BLaER1 (cell line): ENCODE measurements around the gene CA12.

Source experiments
- H3K27ac ChIP-seq: shearing (Covaris generic); formaldehyde crosslinking; 2 replicates; pipeline ENCODE4 v1.8.1; 2022
- H3K27me3 ChIP-seq: shearing (Covaris generic); formaldehyde crosslinking; 2 replicates; pipeline ENCODE4 v1.8.1; 2022
- H3K36me3 ChIP-seq: shearing (Covaris generic); formaldehyde crosslinking; 2 replicates; pipeline ENCODE4 v1.8.1; 2022
- H3K4me1 ChIP-seq: shearing (Covaris generic); formaldehyde crosslinking; 2 replicates; pipeline ENCODE4 v1.8.1; 2022
- H3K4me2 ChIP-seq: shearing (Covaris generic); formaldehyde crosslinking; 2 replicates; pipeline ENCODE4 v1.8.1; 2022
- H3K4me3 ChIP-seq: shearing (Covaris generic); formaldehyde crosslinking; 2 replicates; pipeline ENCODE4 v1.8.1; 2022
- H3K9ac ChIP-seq: shearing (Covaris generic); formaldehyde crosslinking; 2 replicates; pipeline ENCODE4 v1.8.1; 2022
- H3K9me3 ChIP-seq: shearing (Covaris generic); formaldehyde crosslinking; 2 replicates; pipeline ENCODE4 v1.8.1; 2022
- H4K20me1 ChIP-seq: shearing (Covaris generic); formaldehyde crosslinking; 2 replicates; pipeline ENCODE4 v1.8.1; 2022
- Cebpa-rat ChIP-seq: shearing (Covaris generic); IDR thresholded peaks from 2 replicates; pipeline ENCODE4 v1.8.1; 2022

CA12 gene

DNA sequence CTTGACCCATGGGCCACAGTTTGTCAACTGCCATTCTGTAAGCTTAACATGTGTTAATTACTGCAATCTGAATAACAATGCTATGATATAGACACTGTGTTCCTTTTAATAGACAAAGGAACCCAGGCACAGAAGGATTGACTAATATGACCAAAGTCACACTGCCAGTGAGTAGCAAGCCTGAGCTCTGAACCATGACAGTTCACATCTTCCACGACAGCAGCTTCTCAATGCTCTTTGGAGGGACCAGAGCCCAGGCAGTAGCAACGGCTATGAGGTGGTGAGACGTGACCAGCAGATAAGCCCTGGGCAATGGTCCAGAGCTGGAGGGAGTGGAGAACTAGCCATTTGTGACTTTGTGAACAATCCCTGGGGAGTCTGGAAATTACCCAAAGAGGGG, 19.4 kb downstream of the CA12 start:
- Histone ChIP-seq H3K4me3 (no peak overlapping the region), H3K27me3 (no peaks in the 10 kb centered on the region), H3K9ac (no peak overlapping the region), H3K4me1 (peaks cover 20% of the 10 kb centered on the region), H3K36me3 (no peaks in the 10 kb centered on the region), H3K27ac (no peak overlapping the region), H3K4me2 (peak overlapping the region; percentile 47), H4K20me1 (no peaks in the 10 kb centered on the region), H3K9me3 (no peaks in the 10 kb centered on the region)
- TF ChIP-seq Cebpa-rat: no peak

GRCh38 chr15:63360170-63360569, 21.5 kb downstream of the CA12 start:
- no peak for TF ChIP-seq Cebpa-rat
- Histone ChIP-seq H3K4me3 (no peak overlapping the region), H3K27me3 (no peaks in the 10 kb centered on the region)

GRCh38 chr15:63358241-63359029, 23.2 kb downstream of the CA12 start:
- Histone ChIP-seq H3K4me1 (peaks cover 29% of the 10 kb centered on the region), H3K4me2 (no peak overlapping the region), H3K36me3 (no peaks in the 10 kb centered on the region), H3K27ac (no peak overlapping the region), H3K4me3 (no peak overlapping the region), H3K9me3 (no peaks in the 10 kb centered on the region), H3K27me3 (no peaks in the 10 kb centered on the region), H4K20me1 (no peaks in the 10 kb centered on the region), H3K9ac (no peak overlapping the region)
- TF ChIP-seq Cebpa-rat: no peak

More at GRCh38 chr15:63360170-63360569, 21.5 kb downstream of the CA12 start:
- no peaks in the 10 kb centered on the region for H3K9me3 ChIP-seq
- H3K4me1 ChIP-seq: peaks cover 24% of the 10 kb centered on the region
- no peak overlapping the region for H3K9ac ChIP-seq
- no peak overlapping the region for H3K4me2 ChIP-seq
- H3K36me3 ChIP-seq: no peaks in the 10 kb centered on the region
- no peak overlapping the region for H3K27ac ChIP-seq
- H4K20me1 ChIP-seq: no peaks in the 10 kb centered on the region

DNA sequence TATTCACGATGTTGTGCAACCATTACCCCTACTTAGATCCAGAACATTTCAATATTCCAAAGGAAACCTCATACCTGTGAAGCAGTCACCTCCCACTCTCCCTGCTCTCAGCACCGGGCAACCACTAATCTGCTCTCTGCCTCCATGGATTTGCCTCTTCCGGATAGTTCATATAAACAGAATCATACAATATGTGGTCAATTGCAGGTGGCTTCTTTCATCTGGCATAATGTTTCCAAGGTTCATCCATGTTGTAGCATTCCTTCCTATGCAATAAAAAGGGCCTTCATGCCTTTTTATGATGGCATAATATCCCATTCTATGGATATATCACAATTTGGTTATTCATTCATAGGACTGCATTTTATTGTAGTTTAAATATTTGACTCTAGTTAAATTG, 23.9 kb downstream of the CA12 start:
- no peaks in the 10 kb centered on the region for H3K27me3 ChIP-seq
- H3K9me3 ChIP-seq: no peaks in the 10 kb centered on the region
- no peaks in the 10 kb centered on the region for H4K20me1 ChIP-seq
- no peak overlapping the region for H3K4me2 ChIP-seq
- no peak overlapping the region for H3K4me3 ChIP-seq
- peaks cover 24% of the 10 kb centered on the region for H3K4me1 ChIP-seq
- no peak overlapping the region for H3K27ac ChIP-seq
- no peaks in the 10 kb centered on the region for H3K36me3 ChIP-seq
- no peak overlapping the region for H3K9ac ChIP-seq
- no peak for TF ChIP-seq Cebpa-rat

- no peak for TF ChIP-seq Cebpa-rat
- Histone ChIP-seq H3K9ac (no peak overlapping the region), H3K4me2 (no peak overlapping the region), H3K9me3 (no peaks in the 10 kb centered on the region), H3K27ac (no peak overlapping the region), H3K27me3 (no peaks in the 10 kb centered on the region), H3K36me3 (no peaks in the 10 kb centered on the region), H4K20me1 (no peaks in the 10 kb centered on the region), H3K4me3 (no peak overlapping the region), H3K4me1 (peaks cover 17% of the 10 kb centered on the region)
Measured at GRCh38 chr15:63357061-63357460, 24.6 kb downstream of the CA12 start.

GRCh38 chr15:63354821-63355650, 26.6 kb downstream of the CA12 start:
- Histone ChIP-seq H3K27ac (no peak overlapping the region), H4K20me1 (no peaks in the 10 kb centered on the region), H3K9ac (no peak overlapping the region), H3K36me3 (no peaks in the 10 kb centered on the region), H3K4me2 (0 out of 2 replicates have a peak overlapping the region, but pooled peaks have one; percentile 11), H3K4me1 (peaks cover 9% of the 10 kb centered on the region), H3K4me3 (no peak overlapping the region), H3K27me3 (no peaks in the 10 kb centered on the region), H3K9me3 (no peaks in the 10 kb centered on the region)
- no peak for TF ChIP-seq Cebpa-rat

GRCh38 chr15:63353887-63354286, 27.8 kb downstream of the CA12 start:
- TF ChIP-seq Cebpa-rat: no peak
- H3K27me3 ChIP-seq: no peaks in the 10 kb centered on the region
- H4K20me1 ChIP-seq: no peaks in the 10 kb centered on the region
- no peaks in the 10 kb centered on the region for H3K9me3 ChIP-seq
- no peaks in the 10 kb centered on the region for H3K36me3 ChIP-seq
- H3K4me1 ChIP-seq: peaks cover 17% of the 10 kb centered on the region
- no peak overlapping the region for H3K9ac ChIP-seq
- no peak overlapping the region for H3K27ac ChIP-seq
- H3K4me2 ChIP-seq: no peak overlapping the region
- H3K4me3 ChIP-seq: no peak overlapping the region

DNA sequence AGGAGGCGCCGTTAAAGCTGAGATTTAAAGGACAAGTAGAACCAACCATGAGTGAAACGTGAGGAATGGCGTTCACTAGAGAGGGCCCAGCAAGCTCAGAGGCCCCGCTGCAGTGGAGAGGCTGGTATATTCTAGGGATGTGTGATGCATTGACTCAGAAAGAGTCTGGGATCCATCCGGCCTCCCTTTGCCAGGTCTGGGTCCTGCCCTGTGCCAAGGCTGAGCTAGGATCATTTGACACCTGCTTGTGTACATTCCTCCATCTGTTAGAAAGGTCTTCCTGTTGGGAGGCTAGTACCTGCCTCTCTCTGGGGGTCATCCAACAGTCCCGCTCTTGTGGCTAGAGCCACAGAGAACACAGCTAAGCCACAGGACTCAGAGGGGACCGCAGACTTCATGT, 28.4 kb downstream of the CA12 start:
- Histone ChIP-seq H3K27me3 (no peaks in the 10 kb centered on the region), H3K9me3 (no peaks in the 10 kb centered on the region), H3K36me3 (no peaks in the 10 kb centered on the region), H3K9ac (no peak overlapping the region), H3K27ac (no peak overlapping the region), H4K20me1 (no peaks in the 10 kb centered on the region), H3K4me3 (no peak overlapping the region), H3K4me2 (no peak overlapping the region), H3K4me1 (peaks cover 23% of the 10 kb centered on the region)
- TF ChIP-seq Cebpa-rat: no peak

GRCh38 chr15:63352808-63353207, 28.8 kb downstream of the CA12 start:
- H3K4me1 ChIP-seq: peaks cover 28% of the 10 kb centered on the region
- no peak overlapping the region for H3K27ac ChIP-seq
- no peaks in the 10 kb centered on the region for H3K36me3 ChIP-seq
- no peaks in the 10 kb centered on the region for H3K9me3 ChIP-seq
- H3K9ac ChIP-seq: no peak overlapping the region
- no peak overlapping the region for H3K4me2 ChIP-seq
- H3K27me3 ChIP-seq: no peaks in the 10 kb centered on the region
- no peak for TF ChIP-seq Cebpa-rat
- H4K20me1 ChIP-seq: no peaks in the 10 kb centered on the region
- H3K4me3 ChIP-seq: no peak overlapping the region

GRCh38 chr15:63351170-63351569, 30.5 kb downstream of the CA12 start:
- H3K9me3 ChIP-seq: no peaks in the 10 kb centered on the region
- no peaks in the 10 kb centered on the region for H3K36me3 ChIP-seq
- peaks cover 44% of the 10 kb centered on the region for H3K4me1 ChIP-seq
- no peak for TF ChIP-seq Cebpa-rat
- H3K27me3 ChIP-seq: no peaks in the 10 kb centered on the region
- H4K20me1 ChIP-seq: no peaks in the 10 kb centered on the region
- H3K4me2 ChIP-seq: no peak overlapping the region
- no peak overlapping the region for H3K9ac ChIP-seq
- no peak overlapping the region for H3K27ac ChIP-seq
- no peak overlapping the region for H3K4me3 ChIP-seq
